H9 (cell line): Measurements from ENCODE around the gene PDCL3. TPM values are rescaled to one million over a fixed set of nuclear protein-coding genes. Genes with fewer than 3 reads are reported as not detected.

Source experiments
- DNase-seq: peaks from one replicate; pipeline ENCODE4 v3.0.0-alpha.2; 2017
- H2AFZ ChIP-seq: one replicate; pipeline ENCODE4 v1.6.1; 2013; ENCODE audit warnings: mild to moderate bottlenecking, low read length, control low read depth, moderate library complexity
- H2AK5ac ChIP-seq: 2 replicates; pipeline ENCODE4 v1.6.1; 2013; ENCODE audit warnings: low read length, control low read depth, mixed read lengths; ENCODE audit not compliant: insufficient read length
- H2BK120ac ChIP-seq: one replicate; pipeline ENCODE4 v1.6.1; 2013; ENCODE audit warnings: low read depth, mild to moderate bottlenecking, low read length, control low read depth, inconsistent platforms; ENCODE audit not compliant: poor library complexity, severe bottlenecking
- H2BK12ac ChIP-seq: 2 replicates; pipeline ENCODE4 v1.6.1; 2013; ENCODE audit warnings: low read length, control low read depth, mixed read lengths, low read depth; ENCODE audit not compliant: insufficient read length
- H2BK15ac ChIP-seq: 2 replicates; pipeline ENCODE4 v1.6.1; 2013; ENCODE audit warnings: low read depth, low read length, control low read depth
- H2BK20ac ChIP-seq: one replicate; pipeline ENCODE4 v1.6.1; 2013; ENCODE audit warnings: low read depth, mild to moderate bottlenecking, low read length, control low read depth, inconsistent platforms; ENCODE audit not compliant: poor library complexity, severe bottlenecking
- H2BK5ac ChIP-seq: 2 replicates; pipeline ENCODE4 v1.6.1; 2013; ENCODE audit warnings: low read length, control low read depth, mixed read lengths; ENCODE audit not compliant: insufficient read length
- H3K14ac ChIP-seq: 2 replicates; pipeline ENCODE4 v1.6.1; 2013; ENCODE audit warnings: low read length, control low read depth; ENCODE audit not compliant: insufficient read depth
- H3K18ac ChIP-seq: 2 replicates; pipeline ENCODE4 v1.6.1; 2013; ENCODE audit warnings: low read depth, mild to moderate bottlenecking, mixed read lengths, low read length, control low read depth; ENCODE audit not compliant: insufficient read length
- H3K23ac ChIP-seq: 2 replicates; pipeline ENCODE4 v1.6.1; 2013; ENCODE audit warnings: low read length, control low read depth, mixed read lengths, low read depth; ENCODE audit not compliant: insufficient read length
- H3K23me2 ChIP-seq: 2 replicates; pipeline ENCODE4 v1.6.1; 2013; ENCODE audit warnings: low read depth, mild to moderate bottlenecking, mixed read lengths, low read length, control low read depth; ENCODE audit not compliant: insufficient read length, poor library complexity, severe bottlenecking
- H3K27ac ChIP-seq: 2 replicates; pipeline ENCODE4 v1.5.1; 2013; ENCODE audit warnings: low read length, control low read depth, mixed read lengths, low read depth; ENCODE audit not compliant: insufficient read length
- H3K27me3 ChIP-seq: 2 replicates; pipeline ENCODE4 v1.6.1; 2013; ENCODE audit warnings: low read length, control low read depth, inconsistent platforms; ENCODE audit not compliant: insufficient read depth
- H3K4ac ChIP-seq: 2 replicates; pipeline ENCODE4 v1.6.1; 2013; ENCODE audit warnings: low read depth, mild to moderate bottlenecking, control low read depth, inconsistent platforms, low read length, moderate library complexity
- H3K4me1 ChIP-seq: 2 replicates; pipeline ENCODE4 v1.6.1; 2013; ENCODE audit warnings: low read length, control low read depth, inconsistent platforms; ENCODE audit not compliant: insufficient read depth
- H3K4me2 ChIP-seq: 2 replicates; pipeline ENCODE4 v1.6.1; 2013; ENCODE audit warnings: low read length, control low read depth, mixed read lengths; ENCODE audit not compliant: insufficient read length, insufficient read depth
- H3K56ac ChIP-seq: 2 replicates; pipeline ENCODE4 v1.6.1; 2013; ENCODE audit warnings: low read depth, mild to moderate bottlenecking, mixed read lengths, low read length, control low read depth; ENCODE audit not compliant: insufficient read length
- H3K79me1 ChIP-seq: 2 replicates; pipeline ENCODE4 v1.6.1; 2013; ENCODE audit warnings: low read depth, mild to moderate bottlenecking, moderate library complexity, low read length, control low read depth, inconsistent platforms; ENCODE audit not compliant: insufficient read depth, poor library complexity, severe bottlenecking
- H3K79me2 ChIP-seq: 2 replicates; pipeline ENCODE4 v1.6.1; 2013; ENCODE audit warnings: low read length, control low read depth, inconsistent platforms; ENCODE audit not compliant: insufficient read depth
- H3K9ac ChIP-seq: 2 replicates; pipeline ENCODE4 v1.6.1; 2013; ENCODE audit warnings: low read length, control low read depth, mixed read lengths; ENCODE audit not compliant: insufficient read length; ENCODE audit errors: extremely low read depth
- H3K9me3 ChIP-seq: one replicate; pipeline ENCODE4 v1.6.1; 2013; ENCODE audit warnings: low read depth, low read length, inconsistent platforms; ENCODE audit not compliant: control insufficient read depth
- H3T11ph ChIP-seq: one replicate; pipeline ENCODE4 v1.6.1; 2013; ENCODE audit warnings: mild to moderate bottlenecking, low read length, control low read depth, inconsistent platforms
- H4K20me1 ChIP-seq: one replicate; pipeline ENCODE4 v1.6.1; 2013; ENCODE audit not compliant: control insufficient read depth, insufficient read length, insufficient read depth
- H4K5ac ChIP-seq: 2 replicates; pipeline ENCODE4 v1.6.1; 2013; ENCODE audit warnings: low read depth, mild to moderate bottlenecking, mixed read lengths, low read length, control low read depth; ENCODE audit not compliant: insufficient read length
- H4K8ac ChIP-seq: replicated peaks from 2 replicates; pipeline ENCODE4 v1.6.1; 2013; ENCODE audit warnings: low read length, control low read depth, mixed read lengths, low read depth; ENCODE audit not compliant: insufficient read length
- H4K91ac ChIP-seq: 2 replicates; pipeline ENCODE4 v1.6.1; 2013; ENCODE audit warnings: low read depth, mild to moderate bottlenecking, moderate library complexity, mixed read lengths, low read length, control low read depth; ENCODE audit not compliant: insufficient read length
- H3K27ac Mint-ChIP-seq, 3 experiments: 2 replicates in 2 of 3; 3 replicates in 1 of 3; pipeline ENCODE4 v1.8.0; 2020 to 2021; ENCODE audit warnings: mixed read lengths in 3 of 3, mild to moderate bottlenecking in 1 of 3, moderate library complexity in 1 of 3
- H3K27me3 Mint-ChIP-seq: 2 replicates; pipeline ENCODE4 v1.8.0; 2021; ENCODE audit warnings: low read depth, mild to moderate bottlenecking, moderate library complexity, mixed read lengths
- H3K36me3 Mint-ChIP-seq, 3 experiments: 2 replicates in 2 of 3; 3 replicates in 1 of 3; pipeline ENCODE4 v1.8.0; 2020 to 2021; ENCODE audit warnings: low read depth in 3 of 3, mixed read lengths in 3 of 3; ENCODE audit not compliant: insufficient read depth in 1 of 3
- H3K4me1 Mint-ChIP-seq, 2 experiments: 2 replicates each; pipeline ENCODE4 v1.8.0; 2020; ENCODE audit warnings: mixed read lengths in 2 of 2
- H3K4me3 Mint-ChIP-seq, 2 experiments: 2 replicates in 1 of 2; 3 replicates in 1 of 2; pipeline ENCODE4 v1.8.0; 2020 to 2021; ENCODE audit warnings: mild to moderate bottlenecking in 2 of 2, mixed read lengths in 2 of 2, moderate library complexity in 1 of 2
- H3K9me3 Mint-ChIP-seq, 2 experiments: 2 replicates in 1 of 2; 3 replicates in 1 of 2; pipeline ENCODE4 v1.8.0; 2020; ENCODE audit warnings: mild to moderate bottlenecking in 2 of 2, mixed read lengths in 2 of 2, moderate library complexity in 1 of 2
- CTCF ChIP-seq: fragments of 200-600 bp; sonication (generic); conservative IDR thresholded peaks from 3 replicates; pipeline ENCODE4 v1.8.0; 2021; ENCODE audit warnings: antibody characterized with exemption, mild to moderate bottlenecking
- WGBS: extraction: QIAGEN DNeasy Blood & Tissue Kit; methylation state at CpG from one replicate; pipeline ENCODE4 v1.1.7; 2013; ENCODE audit warnings: missing lambda C conversion rate, low lambda C conversion rate, mixed read lengths; ENCODE audit not compliant: insufficient read length; ENCODE audit errors: extremely low coverage; 5-methylcytosine and 5-hydroxymethylcytosine counted together
- total RNA-seq: library from RNA; stranded (reverse); gene quantifications from 2 replicates; pipeline ENCODE4 v1.2.1, GENCODE V29; 2021

Gene PDCL3
- total RNA-seq, 1 experiment from 2014 or later = 39.4 TPM

- no peak for DNase-seq
Observed at GRCh38 chr2:100520224-100520623, 42.6 kb upstream of the PDCL3 start.

More at GRCh38 chr2:100520224-100520623, 42.6 kb upstream of the PDCL3 start:
- Histone ChIP-seq H3K56ac (no peak overlapping the region), H4K20me1 (no peaks in the 10 kb centered on the region), H3K4ac (no peak overlapping the region), H4K8ac (no peak overlapping the region), H3K23me2 (no peaks in the 10 kb centered on the region), H3K4me2 (no peak overlapping the region), H3K18ac (no peak overlapping the region), H3K14ac (no peak overlapping the region), H2AK5ac (no peak overlapping the region), H3K79me1 (no peaks in the 10 kb centered on the region), H2BK20ac (no peak overlapping the region), H3K4me1 (no peaks in the 10 kb centered on the region), H3K9me3 (no peaks in the 10 kb centered on the region), H2BK5ac (no peak overlapping the region), H2AFZ (no peak overlapping the region), H3K9ac (no peak overlapping the region), H4K5ac (no peak overlapping the region), H4K91ac (no peak overlapping the region), H3K27ac (no peak overlapping the region), H3K79me2 (no peaks in the 10 kb centered on the region), H2BK120ac (no peak overlapping the region), H3K23ac (no peak overlapping the region), H3T11ph (no peak overlapping the region), H3K27me3 (0 out of 2 replicates have a peak, but pooled peaks cover 3% of the 10 kb centered on the region), H2BK15ac (no peak overlapping the region), H2BK12ac (no peak overlapping the region)
- Mint-ChIP-seq H3K9me3 (peaks cover 4 to 11% of the 10 kb centered on the region in 2 experiments), H3K27me3 (no peaks in the 10 kb centered on the region), H3K4me3 (no peak overlapping the region), H3K4me1 (no peaks in the 10 kb centered on the region), H3K27ac (no peak overlapping the region), H3K36me3 (peaks cover 2 to 4% (median 3%) of the 10 kb centered on the region in 3 experiments; a peak in 4 of 7 replicates)
- no CpG with 5 or more reads among the region's 2 CpGs for WGBS
- TF ChIP-seq CTCF = no peak
